ENCODE data around the gene RNF224.
"Not testable (repeated sequence)": the region's sequence is repeated elsewhere in the genome, so short reads cannot be mapped to it uniquely, and the experiment has no call there.

RNF224 gene

DNA sequence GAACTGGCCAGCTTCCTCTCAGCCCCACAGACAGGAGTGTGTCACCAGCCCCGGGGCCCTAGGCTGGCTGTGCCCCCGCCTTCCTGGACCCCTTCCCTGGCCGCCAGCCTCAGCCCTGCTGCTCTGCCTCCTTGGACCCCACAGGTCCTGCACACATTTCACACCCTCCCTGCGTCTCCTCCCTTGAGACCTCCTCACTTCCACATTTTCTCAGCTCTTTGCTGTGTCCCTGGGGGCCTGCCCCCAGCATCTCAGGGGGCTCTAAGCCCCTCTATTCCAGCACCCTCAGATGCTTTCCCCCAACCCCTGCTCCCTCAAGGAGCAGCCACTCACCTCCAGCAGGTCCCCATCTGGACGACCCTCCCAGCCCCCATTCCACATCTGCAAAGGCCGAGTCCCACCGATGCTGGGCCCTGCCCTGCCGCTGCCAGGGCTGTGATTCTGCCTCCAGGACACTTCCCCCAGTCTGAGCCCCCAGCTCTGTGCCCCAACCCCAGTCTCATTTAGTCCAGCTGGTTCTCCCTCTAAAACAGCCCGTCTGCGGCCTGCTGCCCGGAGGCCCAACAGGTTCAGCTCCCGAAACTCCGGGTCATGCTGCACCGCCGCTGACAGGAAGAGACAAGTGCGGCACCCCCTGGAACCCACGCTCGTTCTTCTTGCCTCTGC, 7.6 kb downstream of the RNF224 start:
- TF ChIP-seq, protein P1, sequence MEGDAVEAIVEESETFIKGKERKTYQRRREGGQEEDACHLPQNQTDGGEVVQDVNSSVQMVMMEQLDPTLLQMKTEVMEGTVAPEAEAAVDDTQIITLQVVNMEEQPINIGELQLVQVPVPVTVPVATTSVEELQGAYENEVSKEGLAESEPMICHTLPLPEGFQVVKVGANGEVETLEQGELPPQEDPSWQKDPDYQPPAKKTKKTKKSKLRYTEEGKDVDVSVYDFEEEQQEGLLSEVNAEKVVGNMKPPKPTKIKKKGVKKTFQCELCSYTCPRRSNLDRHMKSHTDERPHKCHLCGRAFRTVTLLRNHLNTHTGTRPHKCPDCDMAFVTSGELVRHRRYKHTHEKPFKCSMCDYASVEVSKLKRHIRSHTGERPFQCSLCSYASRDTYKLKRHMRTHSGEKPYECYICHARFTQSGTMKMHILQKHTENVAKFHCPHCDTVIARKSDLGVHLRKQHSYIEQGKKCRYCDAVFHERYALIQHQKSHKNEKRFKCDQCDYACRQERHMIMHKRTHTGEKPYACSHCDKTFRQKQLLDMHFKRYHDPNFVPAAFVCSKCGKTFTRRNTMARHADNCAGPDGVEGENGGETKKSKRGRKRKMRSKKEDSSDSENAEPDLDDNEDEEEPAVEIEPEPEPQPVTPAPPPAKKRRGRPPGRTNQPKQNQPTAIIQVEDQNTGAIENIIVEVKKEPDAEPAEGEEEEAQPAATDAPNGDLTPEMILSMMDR (IDR thresholded peaks at IDR 0.05; ENCODE audit: low read depth, low read length), result no peak
- no peak overlapping the region for H3K4me3 ChIP-seq (ENCODE audit: low read depth, low read length)
- DNase-seq (ENCODE audit: low read depth, low spot score), result no peak
- in situ Hi-C loops (cut with HindIII; ENCODE audit: low sequenced_read_pairs), result no loop called here

DNA sequence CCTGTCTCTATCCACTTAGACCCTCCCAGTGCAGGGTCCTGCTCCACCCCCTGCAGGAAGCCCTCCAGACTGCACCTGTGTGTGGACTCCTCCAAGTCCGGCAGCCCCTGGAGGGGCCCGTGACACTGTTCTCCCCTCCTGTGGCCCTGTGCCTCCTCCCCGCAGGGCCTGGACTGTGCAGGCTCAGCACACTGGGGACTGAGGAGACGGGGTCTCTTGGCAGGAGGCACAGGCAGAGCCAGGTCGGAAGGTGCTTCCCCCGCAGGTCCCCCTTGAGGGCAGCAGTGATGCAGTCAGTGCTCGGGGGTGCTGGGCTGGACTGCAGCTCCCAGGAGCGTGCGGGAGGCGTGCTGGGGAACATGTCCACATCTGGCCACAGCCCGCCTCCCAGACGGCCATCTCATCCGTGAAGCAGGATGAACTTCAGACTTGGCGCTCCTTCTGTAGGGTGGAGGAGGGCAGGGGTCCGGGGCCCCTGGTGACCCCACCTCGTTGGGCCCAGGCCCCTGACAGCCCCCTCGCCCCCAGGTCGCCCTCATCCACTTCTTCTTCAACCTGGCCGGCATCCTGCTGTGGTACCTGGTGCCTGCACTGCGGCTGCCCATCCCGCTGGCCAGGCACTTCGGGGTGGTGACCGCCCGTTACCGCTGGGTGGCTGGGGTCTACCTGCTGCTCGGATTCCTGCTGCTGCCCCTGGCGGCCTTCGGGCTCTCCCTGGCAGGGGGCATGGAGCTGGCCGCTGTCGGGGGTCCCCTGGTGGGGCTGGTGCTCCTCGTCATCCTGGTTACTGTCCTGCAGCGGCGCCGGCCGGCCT, 8.3 kb downstream of the RNF224 start:
- TF ChIP-seq, protein P1 (IDR thresholded peaks at IDR 0.05; ENCODE audit: low read depth, low read length), result no peak
- in situ Hi-C loops (cut with HindIII; ENCODE audit: low sequenced_read_pairs), result no loop called here
- no peak overlapping the region for H3K4me3 ChIP-seq (ENCODE audit: low read depth, low read length)
- DNase-seq (ENCODE audit: low read depth, low spot score), result no peak

DNA sequence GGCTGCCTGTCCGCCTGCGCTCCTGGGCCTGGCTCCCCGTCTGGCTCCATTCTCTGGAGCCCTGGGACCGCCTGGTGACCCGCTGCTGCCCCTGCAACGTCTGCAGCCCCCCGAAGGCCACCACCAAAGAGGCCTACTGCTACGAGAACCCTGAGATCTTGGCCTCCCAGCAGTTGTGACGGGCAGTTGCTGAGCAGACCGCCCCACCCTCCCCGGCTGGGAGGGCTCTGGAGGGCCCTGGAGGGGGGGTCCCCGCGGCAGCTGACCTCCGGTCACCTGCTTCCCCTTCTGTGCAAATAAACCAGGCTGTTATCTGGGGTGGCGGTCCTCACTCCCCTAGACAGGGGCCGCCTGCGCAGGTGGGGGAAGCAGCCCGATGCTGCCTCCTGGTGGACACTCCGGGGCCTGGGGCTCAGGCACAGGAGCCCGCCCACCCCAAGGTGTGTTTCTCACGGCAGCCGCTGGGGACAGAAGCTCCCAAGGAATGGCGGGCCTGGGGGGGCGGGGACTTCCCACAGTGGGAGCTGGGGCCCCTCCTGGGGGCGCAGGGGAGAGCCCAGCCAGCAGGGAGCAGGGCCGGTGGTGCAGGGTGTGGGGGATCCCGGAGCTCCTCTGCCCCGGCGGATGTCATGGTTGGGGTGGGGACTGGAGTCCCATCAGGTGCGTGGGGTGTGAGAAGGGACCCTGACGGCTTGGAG, 9.1 kb downstream of the RNF224 start:
- TF ChIP-seq, protein P1 (IDR thresholded peaks at IDR 0.05; ENCODE audit: low read depth, low read length), result peak; percentile 100
- in situ Hi-C loops (cut with HindIII; ENCODE audit: low sequenced_read_pairs), result no loop called here
- H3K4me3 ChIP-seq (ENCODE audit: low read depth, low read length), result no peak overlapping the region
- peak; percentile 73 for DNase-seq (ENCODE audit: low read depth, low spot score)

DNA sequence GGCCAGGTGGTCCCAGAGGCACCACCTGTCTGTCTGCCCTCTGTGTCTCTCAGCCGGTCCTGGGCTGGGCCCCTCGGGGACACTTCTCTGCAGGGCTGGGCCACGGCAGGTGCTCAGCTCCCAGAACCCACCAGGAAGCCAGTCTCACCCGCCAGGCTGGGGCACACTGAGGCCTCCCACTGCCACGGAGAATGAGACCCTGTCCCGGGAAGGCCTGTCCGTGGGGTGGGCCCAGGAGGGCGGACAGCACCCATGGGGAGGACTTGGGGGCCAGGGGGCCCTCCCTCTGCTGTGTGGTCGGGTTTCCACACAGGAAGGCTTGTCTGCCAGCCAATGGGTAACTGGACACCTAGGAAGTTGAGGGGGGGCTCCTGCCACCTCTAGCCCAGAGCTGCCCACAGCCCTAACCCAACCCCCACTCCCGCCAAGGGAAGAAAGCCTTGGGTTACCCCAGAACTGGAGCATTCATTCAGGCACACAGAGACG, 9.7 kb downstream of the RNF224 start:
- H3K4me3 ChIP-seq (ENCODE audit: low read depth, low read length), result no peak overlapping the region
- TF ChIP-seq, protein P1 (IDR thresholded peaks at IDR 0.05; ENCODE audit: low read depth, low read length), result no peak
- in situ Hi-C loops (cut with HindIII; ENCODE audit: low sequenced_read_pairs), result no loop called here
- DNase-seq (ENCODE audit: low read depth, low spot score), result no peak

DNA sequence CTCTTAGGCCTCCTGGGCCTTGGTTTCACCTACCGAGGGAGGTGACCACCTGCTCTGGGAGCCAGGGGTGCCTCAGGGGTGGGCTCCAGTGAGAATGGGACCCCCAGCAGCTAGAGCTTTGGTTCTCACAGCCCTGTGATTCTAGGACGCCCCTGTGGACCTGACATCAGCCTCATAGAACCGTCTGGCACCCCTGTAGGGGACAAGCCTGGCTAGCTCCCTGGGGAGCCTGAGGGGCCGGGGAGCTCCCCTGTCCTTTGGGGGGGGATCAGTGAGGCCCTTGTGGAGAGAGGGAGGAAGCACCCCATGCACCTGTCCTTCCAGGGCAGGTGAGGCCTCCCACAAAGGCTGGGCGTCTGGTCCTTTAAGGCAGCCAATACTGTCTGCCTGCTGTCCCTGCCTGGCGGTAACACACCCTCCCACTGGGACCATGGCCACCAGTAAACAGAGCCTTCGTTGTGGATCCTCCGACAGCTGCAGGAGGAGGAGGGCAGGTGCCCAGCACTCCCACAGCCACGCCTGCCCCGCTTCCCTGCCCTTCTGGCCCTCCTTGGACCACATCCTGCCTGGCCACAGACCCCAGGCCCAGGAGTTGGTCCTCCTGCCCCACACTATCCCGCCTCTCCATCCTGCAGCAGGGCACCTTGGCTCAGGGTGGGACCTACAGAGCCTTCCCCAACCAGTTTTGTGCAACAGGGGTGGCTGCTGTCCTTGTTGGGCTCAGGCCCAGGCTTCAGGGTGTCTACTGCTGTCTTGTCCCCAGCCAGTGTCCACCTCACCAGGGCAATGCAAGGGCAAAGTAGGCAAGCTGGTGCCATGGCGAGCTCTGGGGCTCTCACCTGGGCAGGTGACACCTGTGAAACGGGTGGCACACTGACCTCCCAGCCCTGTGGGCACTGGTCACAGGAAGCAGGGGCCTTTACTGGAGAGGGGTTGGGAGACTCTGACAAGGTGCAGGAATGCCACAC, 10.7 kb downstream of the RNF224 start:
- no peak overlapping the region for H3K4me3 ChIP-seq (ENCODE audit: low read depth, low read length)
- TF ChIP-seq, protein P1 (IDR thresholded peaks at IDR 0.05; ENCODE audit: low read depth, low read length), result no peak
- in situ Hi-C loops (cut with HindIII; ENCODE audit: low sequenced_read_pairs), result no loop called here
- DNase-seq (ENCODE audit: low read depth, low spot score), result no peak

DNA sequence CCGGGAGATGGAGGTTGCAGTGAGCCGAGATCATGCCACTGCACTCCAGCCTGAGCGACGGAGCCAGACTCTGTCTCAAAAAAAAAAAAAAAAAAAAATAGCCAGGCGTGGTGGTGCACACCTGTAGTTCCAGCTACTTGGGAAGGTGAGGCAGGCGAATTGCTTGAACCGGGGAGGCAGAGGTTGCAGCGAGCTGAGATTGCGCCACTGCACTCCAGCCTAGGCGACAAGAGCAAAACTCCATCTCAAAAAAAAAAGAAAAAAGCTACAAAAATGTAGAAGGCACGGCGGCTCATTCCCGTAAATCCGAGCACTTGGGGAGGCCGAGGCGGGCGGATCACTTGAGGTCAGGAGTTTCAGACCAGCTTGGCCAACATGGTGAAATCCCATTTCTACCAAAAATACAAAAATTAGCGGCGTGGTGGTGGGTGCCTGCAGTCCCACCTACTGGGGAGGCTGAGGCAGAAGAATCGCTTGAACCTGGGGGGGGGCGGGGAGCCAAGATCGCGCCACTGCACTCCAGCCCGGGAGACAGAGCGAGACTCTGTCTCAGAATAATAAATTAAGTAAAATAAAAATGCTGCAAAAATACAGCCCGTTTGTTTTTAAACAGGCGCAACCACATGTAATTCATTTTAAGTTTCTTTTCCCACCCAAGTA, 12.4 kb downstream of the RNF224 start:
- peak overlapping the region; percentile 50 for H3K4me3 ChIP-seq (ENCODE audit: low read depth, low read length)
- in situ Hi-C loops (cut with HindIII; ENCODE audit: low sequenced_read_pairs); DNase-seq (ENCODE audit: low read depth, low spot score): not testable (repeated sequence)
